ENCODE results near the gene ZNF507.
"Not testable (repeated sequence)": the region's sequence is repeated elsewhere in the genome, so short reads cannot be mapped to it uniquely, and the experiment has no call there.

Gene ZNF507

GRCh38 chr19:32372726-32373517 is 27.5 kb downstream of the ZNF507 start:
- DNase-seq = no peak

GRCh38 chr19:32373585-32374295 is 28.3 kb downstream of the ZNF507 start:
- DNase-seq = no peak

- not testable (repeated sequence) for DNase-seq
Measured at GRCh38 chr19:32374362-32374761, 29.0 kb downstream of the ZNF507 start.

- not testable (repeated sequence) for DNase-seq
Measured at GRCh38 chr19:32377088-32377487, 31.7 kb downstream of the ZNF507 start.

- no peak for DNase-seq
Measured at GRCh38 chr19:32380269-32380668, 34.9 kb downstream of the ZNF507 start.

GRCh38 chr19:32387701-32388392 is 42.4 kb downstream of the ZNF507 start:
- DNase-seq = no peak

- no peak for DNase-seq
Measured at GRCh38 chr19:32388393-32388855, 43.0 kb downstream of the ZNF507 start.

GRCh38 chr19:32392901-32393300 is 47.5 kb downstream of the ZNF507 start:
- no peak for DNase-seq

GRCh38 chr19:32396046-32396652 is 50.7 kb downstream of the ZNF507 start:
- DNase-seq = no peak

GRCh38 chr19:32397671-32398101 is 52.3 kb downstream of the ZNF507 start:
- no peak for DNase-seq

GRCh38 chr19:32401992-32402391 is 56.6 kb downstream of the ZNF507 start:
- no peak for DNase-seq

- DNase-seq = no peak
Measured at GRCh38 chr19:32403291-32403995, 58.0 kb downstream of the ZNF507 start.

- DNase-seq = no peak
Measured at GRCh38 chr19:32404213-32404932, 59.0 kb downstream of the ZNF507 start.

- peak; percentile 7 to 15 for DNase-seq
Measured at GRCh38 chr19:32404933-32405430, 59.6 kb downstream of the ZNF507 start.

GRCh38 chr19:32405431-32406160 is 60.2 kb downstream of the ZNF507 start, which contains the start of gene DPY19L3:
Gene DPY19L3, plus strand, starts transcription at chr19:32405770. Its CDS starts 2,484 bp downstream, at chr19:32408254.
- peak; percentile 81 to 83 for DNase-seq

- DNase-seq = no peak
Measured at GRCh38 chr19:32406161-32407003, 61.0 kb downstream of the ZNF507 start.

GRCh38 chr19:32407004-32407992 is 61.9 kb downstream of the ZNF507 start:
- no peak for DNase-seq

- no peak for DNase-seq
Measured at GRCh38 chr19:32415246-32415645, 69.8 kb downstream of the ZNF507 start.
